Posterior vena cava (tissue), 2 donors: ENCODE results near the gene NUDT11. TPM values are rescaled to one million over a fixed set of nuclear protein-coding genes. Genes with fewer than 3 reads are reported as not detected.

ENCODE experiments used
- total RNA-seq, 2 donors: library from RNA; stranded (reverse); fragmentation: NEBNext Ultra II Directional; extraction: Animal tissue kit (Norgen Biotek cat#: 25700); gene quantifications; one replicate each; pipeline ENCODE4 v1.2.1, GENCODE V29; 2021
- donor health status: DM: yes; HTN: yes; CAD: no.
- donor health status: DM: yes; HTN: yes; CAD: no.

Gene NUDT11
- total RNA-seq, 2 donors from 2014 or later: 1.6 to 2.7 TPM

Other genes with a start within 250 kb of the NUDT11 start
- gene NUDT10, start 163.8 kb downstream of the NUDT11 start, total RNA-seq: 1 to 10 TPM; 1.9 to 2.1 TPM
- not detected for gene CENPVL3, start 122.3 kb upstream of the NUDT11 start, total RNA-seq
- not detected for gene CENPVL2, start 186.2 kb upstream of the NUDT11 start, total RNA-seq
- gene CENPVL1, start 213.9 kb upstream of the NUDT11 start, total RNA-seq: not detected
- 1 to 10 TPM; 6.9 to 7.6 TPM for gene GSPT2, start 246.8 kb upstream of the NUDT11 start, total RNA-seq